Esophagus muscularis mucosa (tissue), 4 donors: ENCODE data around the gene CCNI. TPM values are rescaled to one million over a fixed set of nuclear protein-coding genes. Genes with fewer than 3 reads are reported as not detected.
A peak's percentile ranks its signal among the peaks of the same experiment; 100 is the strongest.

Experiments
- DNase-seq: peaks from one replicate; pipeline ENCODE4 v3.0.0-alpha.2; 2017; ENCODE audit errors: extremely low spot score
- H3K27ac ChIP-seq, 4 donors: fragments of 200-600 bp; sonication (generic); replicated peaks in 1 of 4; 1 replicate in 3 of 4; 2 replicates in 1 of 4; pipeline ENCODE4 v1.5.1; 2016 to 2019; ENCODE audit warnings: mild to moderate bottlenecking in 1 of 4
- H3K27me3 ChIP-seq, 4 donors: fragments of 200-600 bp; sonication (generic); one replicate each; pipeline versions ENCODE4 v1.5.1 to v1.6.0; 2016 to 2019
- H3K36me3 ChIP-seq, 4 donors: fragments of 200-600 bp; sonication (generic); one replicate each; pipeline ENCODE4 v1.5.1; 2016 to 2019
- H3K4me1 ChIP-seq, 4 donors: fragments of 200-600 bp; sonication (generic); one replicate each; pipeline ENCODE4 v1.5.1; 2016 to 2019
- H3K4me3 ChIP-seq, 4 donors: fragments of 200-600 bp; sonication (generic); 1 replicate in 2 of 4; 2 replicates in 2 of 4; pipeline ENCODE4 v1.5.1; 2016 to 2019; ENCODE audit warnings: mild to moderate bottlenecking in 4 of 4, moderate library complexity in 1 of 4
- H3K9me3 ChIP-seq, 4 donors: fragments of 200-600 bp; sonication (generic); 1 replicate in 3 of 4; 2 replicates in 1 of 4; pipeline ENCODE4 v1.5.1; 2016 to 2019
- CTCF ChIP-seq, 3 experiments: fragments of 200-600 bp in 2 of 3; fragments of 450-650 bp in 1 of 3; sonication (generic) in 2 of 3; IDR thresholded peaks; one replicate each; pipeline ENCODE4 v1.5.1; 2017 to 2019; ENCODE audit warnings: antibody characterized with exemption in 3 of 3, mild to moderate bottlenecking in 2 of 3, moderate library complexity in 1 of 3
- EP300 ChIP-seq: sonication (generic); formaldehyde crosslinking; IDR thresholded peaks from one replicate; pipeline ENCODE4 v1.6.1; 2017; ENCODE audit warnings: antibody characterized with exemption
- POLR2A ChIP-seq: fragments of 450-650 bp; IDR thresholded peaks from one replicate; pipeline ENCODE4 v1.6.1; 2017; ENCODE audit warnings: antibody characterized with exemption, moderate library complexity, mild to moderate bottlenecking, low read depth
- POLR2AphosphoS5 ChIP-seq, 2 donors: sonication (generic); formaldehyde crosslinking; IDR thresholded peaks; one replicate each; pipeline ENCODE4 v1.6.1; 2017; ENCODE audit warnings: antibody characterized with exemption in 2 of 2
- WGBS: methylation state at CpG from one replicate; pipeline ENCODE4 v1.1.5; 2018; 5-methylcytosine and 5-hydroxymethylcytosine counted together
- intact Hi-C: fragments of 100-400 bp; cut with DNase I; formaldehyde crosslinking; loops from one replicate; pipeline ENCODE4 v1.15.1; 2023
- total RNA-seq, 4 donors: library from RNA; depleted of rRNA; stranded (reverse); fragments of >200 nt; gene quantifications; one replicate each; pipeline versions ENCODE4 v1.1.0 to v1.2.1, GENCODE V29; 2016

CCNI gene
- total RNA-seq, 4 donors from 2014 or later: 342 to 444 (median 375) TPM

- peak; percentile 79 for DNase-seq
- peaks cover 19 to 83% (median 55%) of the 10 kb centered on the region in 4 donors for H3K36me3 ChIP-seq
- intact Hi-C loops: no loop called here
- TF ChIP-seq CTCF (IDR thresholded peaks at IDR 0.05) (no peak), POLR2AphosphoS5 (IDR thresholded peaks at IDR 0.05) (no peak), POLR2A (no peak), EP300 (no peak)
- no peaks in the 10 kb centered on the region for H3K27me3 ChIP-seq
- H3K9me3 ChIP-seq: no peaks in the 10 kb centered on the region
- no peak overlapping the region for H3K27ac ChIP-seq
- WGBS: 70% methylated on average over 4 of the region's 5 CpGs
- H3K4me1 ChIP-seq: peaks cover 13 to 20% (median 17%) of the 10 kb centered on the region in 4 donors
- no peak overlapping the region for H3K4me3 ChIP-seq
Measured at GRCh38 chr4:77022560-77023179, 53.1 kb downstream of the CCNI start.

GRCh38 chr4:77021614-77022089 is 54.1 kb downstream of the CCNI start:
- WGBS: 36% methylated on average over 5 of the region's 5 CpGs
- peak; percentile 87 for DNase-seq
- no peaks in the 10 kb centered on the region for H3K9me3 ChIP-seq
- intact Hi-C loops: no loop called here
- peak in 1 of 2 donors; percentile 43 for TF ChIP-seq POLR2AphosphoS5 (IDR thresholded peaks at IDR 0.05)
- TF ChIP-seq EP300: no peak
- no peak for TF ChIP-seq CTCF (IDR thresholded peaks at IDR 0.05)
- no peak for TF ChIP-seq POLR2A
- no peaks in the 10 kb centered on the region for H3K27me3 ChIP-seq
- no peak overlapping the region for H3K4me3 ChIP-seq
- peak overlapping the region in 3 of 4 donors; percentile 3 to 60 (median 13) for H3K27ac ChIP-seq
- peaks cover 13 to 20% (median 17%) of the 10 kb centered on the region in 4 donors for H3K4me1 ChIP-seq
- H3K36me3 ChIP-seq: peaks cover 19 to 83% (median 49%) of the 10 kb centered on the region in 4 donors

- Histone ChIP-seq H3K27me3 (no peaks in the 10 kb centered on the region), H3K9me3 (no peaks in the 10 kb centered on the region), H3K36me3 (peaks cover 26 to 80% (median 55%) of the 10 kb centered on the region in 4 donors), H3K4me1 (peaks cover 13 to 20% (median 17%) of the 10 kb centered on the region in 4 donors), H3K27ac (no peak overlapping the region), H3K4me3 (no peak overlapping the region)
- TF ChIP-seq POLR2AphosphoS5 (IDR thresholded peaks at IDR 0.05) (no peak), CTCF (IDR thresholded peaks at IDR 0.05) (no peak), EP300 (no peak), POLR2A (no peak)
- intact Hi-C loops: no loop called here
- no peak for DNase-seq
- 85% methylated on average over 3 of the region's 3 CpGs for WGBS
Measured at GRCh38 chr4:77020017-77020416, 55.8 kb downstream of the CCNI start.

- Histone ChIP-seq H3K4me3 (no peak overlapping the region), H3K4me1 (peaks cover 7 to 23% (median 19%) of the 10 kb centered on the region in 4 donors), H3K27ac (no peak overlapping the region), H3K9me3 (no peaks in the 10 kb centered on the region), H3K36me3 (peaks cover 16 to 49% (median 27%) of the 10 kb centered on the region in 4 donors), H3K27me3 (no peaks in the 10 kb centered on the region)
- intact Hi-C loops: no loop called here
- TF ChIP-seq CTCF (IDR thresholded peaks at IDR 0.05) (no peak), EP300 (no peak), POLR2A (no peak), POLR2AphosphoS5 (IDR thresholded peaks at IDR 0.05) (no peak)
- 56% methylated on average over 1 of the region's 1 CpG for WGBS
- DNase-seq: no peak
Measured at GRCh38 chr4:77015390-77015789, 60.4 kb downstream of the CCNI start.

GRCh38 chr4:77014256-77014655 is 61.5 kb downstream of the CCNI start:
- H3K27me3 ChIP-seq: no peaks in the 10 kb centered on the region
- peak; percentile 10 for DNase-seq
- H3K9me3 ChIP-seq: no peaks in the 10 kb centered on the region
- peaks cover 11 to 38% (median 16%) of the 10 kb centered on the region in 4 donors for H3K36me3 ChIP-seq
- intact Hi-C loops: no loop called here
- no peak overlapping the region for H3K4me3 ChIP-seq
- no peak overlapping the region for H3K27ac ChIP-seq
- peaks cover 7 to 25% (median 21%) of the 10 kb centered on the region in 4 donors for H3K4me1 ChIP-seq
- TF ChIP-seq CTCF (IDR thresholded peaks at IDR 0.05) (no peak), POLR2A (no peak), POLR2AphosphoS5 (IDR thresholded peaks at IDR 0.05) (no peak), EP300 (no peak)
- 71% methylated on average over 1 of the region's 1 CpG for WGBS
